Progenitor cell of endocrine pancreas (in vitro differentiated cells): ENCODE results near the gene CA10. TPM values are rescaled to one million over a fixed set of nuclear protein-coding genes. Genes with fewer than 3 reads are reported as not detected.
A peak's percentile ranks its signal among the peaks of the same experiment; 100 is the strongest.

Source experiments
- DNase-seq: peaks from one replicate; pipeline ENCODE4 v3.0.0; 2021; ENCODE audit warnings: low spot score; ENCODE audit not compliant: unreplicated experiment
- H3K27ac Mint-ChIP-seq: 2 replicates; pipeline ENCODE4 v1.8.0; 2021; ENCODE audit warnings: mild to moderate bottlenecking, moderate library complexity, mixed read lengths
- H3K27me3 Mint-ChIP-seq: 2 replicates; pipeline ENCODE4 v1.8.0; 2021; ENCODE audit warnings: mixed read lengths
- H3K36me3 Mint-ChIP-seq: 2 replicates; pipeline ENCODE4 v1.8.0; 2022; ENCODE audit warnings: mixed read lengths; ENCODE audit not compliant: insufficient read depth
- H3K4me1 Mint-ChIP-seq: 2 replicates; pipeline ENCODE4 v1.8.0; 2021; ENCODE audit warnings: low read depth, mixed read lengths
- H3K4me3 Mint-ChIP-seq: 2 replicates; pipeline ENCODE4 v1.8.0; 2021; ENCODE audit warnings: low read depth, mild to moderate bottlenecking, moderate library complexity, mixed read lengths
- H3K9me3 Mint-ChIP-seq: 2 replicates; pipeline ENCODE4 v1.8.0; 2021; ENCODE audit warnings: low read depth, mixed read lengths
- total RNA-seq: library from RNA; stranded (reverse); gene quantifications from 2 replicates; pipeline ENCODE4 v1.2.1, GENCODE V29; 2021
- TF ChIP-seq, protein P1 (sequence below): fragments of 200-600 bp; sonication (generic); IDR thresholded peaks from one replicate; pipeline ENCODE4 v1.5.0; 2021; ENCODE audit warnings: antibody characterized with exemption, mild to moderate bottlenecking; ENCODE audit not compliant: unreplicated experiment

The CA10 gene
- total RNA-seq, 1 donor from 2014 or later = 0.53 TPM

- Mint-ChIP-seq H3K27ac (no peak overlapping the region), H3K4me1 (no peaks in the 10 kb centered on the region), H3K36me3 (no peaks in the 10 kb centered on the region), H3K27me3 (no peaks in the 10 kb centered on the region), H3K9me3 (no peaks in the 10 kb centered on the region), H3K4me3 (no peak overlapping the region)
- no peak for DNase-seq
- TF ChIP-seq, protein P1, sequence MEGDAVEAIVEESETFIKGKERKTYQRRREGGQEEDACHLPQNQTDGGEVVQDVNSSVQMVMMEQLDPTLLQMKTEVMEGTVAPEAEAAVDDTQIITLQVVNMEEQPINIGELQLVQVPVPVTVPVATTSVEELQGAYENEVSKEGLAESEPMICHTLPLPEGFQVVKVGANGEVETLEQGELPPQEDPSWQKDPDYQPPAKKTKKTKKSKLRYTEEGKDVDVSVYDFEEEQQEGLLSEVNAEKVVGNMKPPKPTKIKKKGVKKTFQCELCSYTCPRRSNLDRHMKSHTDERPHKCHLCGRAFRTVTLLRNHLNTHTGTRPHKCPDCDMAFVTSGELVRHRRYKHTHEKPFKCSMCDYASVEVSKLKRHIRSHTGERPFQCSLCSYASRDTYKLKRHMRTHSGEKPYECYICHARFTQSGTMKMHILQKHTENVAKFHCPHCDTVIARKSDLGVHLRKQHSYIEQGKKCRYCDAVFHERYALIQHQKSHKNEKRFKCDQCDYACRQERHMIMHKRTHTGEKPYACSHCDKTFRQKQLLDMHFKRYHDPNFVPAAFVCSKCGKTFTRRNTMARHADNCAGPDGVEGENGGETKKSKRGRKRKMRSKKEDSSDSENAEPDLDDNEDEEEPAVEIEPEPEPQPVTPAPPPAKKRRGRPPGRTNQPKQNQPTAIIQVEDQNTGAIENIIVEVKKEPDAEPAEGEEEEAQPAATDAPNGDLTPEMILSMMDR = no peak
These were observed 562.6 kb downstream of the CA10 start for GRCh38 chr17:51595826-51596398.

GRCh38 chr17:51590071-51590656, 568.4 kb downstream of the CA10 start:
- no peak overlapping the region for H3K4me3 Mint-ChIP-seq
- peaks cover 9% of the 10 kb centered on the region for H3K9me3 Mint-ChIP-seq
- TF ChIP-seq, protein P1 = no peak
- DNase-seq = no peak
- H3K27me3 Mint-ChIP-seq = no peaks in the 10 kb centered on the region
- no peak overlapping the region for H3K27ac Mint-ChIP-seq
- H3K36me3 Mint-ChIP-seq = peaks cover 1% of the 10 kb centered on the region
- H3K4me1 Mint-ChIP-seq = no peaks in the 10 kb centered on the region

DNA sequence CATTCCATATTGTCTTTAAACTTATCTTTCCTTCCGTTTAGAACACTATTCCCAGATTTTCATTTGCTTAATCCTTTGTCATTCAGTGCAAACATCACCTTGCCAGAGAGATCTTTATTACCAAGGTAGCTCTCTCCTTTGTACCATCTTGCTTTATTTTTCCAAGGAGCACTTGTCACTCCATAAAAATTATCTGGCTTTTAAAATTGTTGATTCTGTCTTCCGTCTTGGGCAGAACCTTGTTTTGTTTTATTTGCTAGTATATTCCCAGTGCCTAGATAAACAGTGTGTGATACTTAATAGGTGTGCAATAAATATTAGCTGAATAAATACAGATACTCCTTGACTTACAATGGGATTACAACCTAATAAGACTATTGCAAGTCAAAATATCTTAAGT, 570.5 kb downstream of the CA10 start:
- H3K9me3 Mint-ChIP-seq = peaks cover 9% of the 10 kb centered on the region
- no peak overlapping the region for H3K27ac Mint-ChIP-seq
- H3K4me1 Mint-ChIP-seq = no peaks in the 10 kb centered on the region
- peaks cover 1% of the 10 kb centered on the region for H3K36me3 Mint-ChIP-seq
- H3K4me3 Mint-ChIP-seq = no peak overlapping the region
- no peak for DNase-seq
- H3K27me3 Mint-ChIP-seq = no peaks in the 10 kb centered on the region
- TF ChIP-seq, protein P1 = no peak

DNA sequence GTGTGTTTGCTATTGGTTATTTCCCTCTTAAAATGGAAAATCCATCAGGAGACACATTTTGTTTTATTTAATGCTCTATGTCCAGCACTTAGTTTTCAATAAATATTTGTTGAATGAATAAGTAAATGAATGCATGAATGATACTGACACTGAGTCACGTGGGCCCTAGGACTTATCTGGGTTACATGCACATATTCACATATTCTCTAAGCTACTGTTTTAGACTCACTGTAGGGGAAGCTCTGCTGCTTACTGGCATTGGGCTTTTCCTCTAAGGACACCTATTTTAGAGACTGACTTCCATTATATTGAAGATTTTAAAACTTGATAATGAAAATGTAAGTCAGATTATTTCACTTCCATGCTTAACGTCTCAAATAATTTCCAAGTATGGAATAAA, 571.0 kb downstream of the CA10 start:
- H3K4me1 Mint-ChIP-seq = no peaks in the 10 kb centered on the region
- TF ChIP-seq, protein P1 = no peak
- no peak overlapping the region for H3K27ac Mint-ChIP-seq
- H3K4me3 Mint-ChIP-seq = no peak overlapping the region
- peaks cover 1% of the 10 kb centered on the region for H3K36me3 Mint-ChIP-seq
- no peak for DNase-seq
- no peaks in the 10 kb centered on the region for H3K27me3 Mint-ChIP-seq
- peaks cover 9% of the 10 kb centered on the region for H3K9me3 Mint-ChIP-seq

DNA sequence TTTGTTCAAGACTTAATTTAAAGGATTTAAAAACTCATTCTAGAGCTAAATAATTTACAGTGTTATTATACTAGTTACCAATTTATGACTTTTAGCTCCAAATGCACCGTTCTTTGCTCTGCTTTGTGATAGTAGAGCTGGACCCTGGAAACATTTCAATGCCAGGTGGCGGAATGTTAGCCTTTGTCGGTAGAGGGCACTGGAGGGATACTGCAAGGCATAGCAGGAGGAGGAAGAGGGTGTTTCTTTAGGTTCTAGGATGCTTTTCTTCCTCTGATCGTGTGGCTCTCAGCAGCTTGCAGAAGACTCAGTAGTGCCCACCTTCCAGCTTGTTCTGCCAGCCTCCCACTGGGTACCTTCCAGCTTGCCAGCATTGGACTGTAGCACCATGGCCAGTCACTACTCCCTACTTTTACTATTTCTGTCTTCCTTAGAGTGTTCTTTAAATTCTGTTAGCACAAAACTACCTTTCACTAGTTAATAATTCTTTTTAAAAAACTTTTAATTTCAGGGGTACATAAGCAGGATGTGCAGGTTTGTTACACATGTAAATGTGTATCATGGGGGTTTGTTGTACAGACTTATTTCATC, 572.9 kb downstream of the CA10 start:
- Mint-ChIP-seq H3K9me3 (peaks cover 9% of the 10 kb centered on the region), H3K4me3 (no peak overlapping the region), H3K4me1 (no peaks in the 10 kb centered on the region), H3K36me3 (peaks cover 1% of the 10 kb centered on the region), H3K27me3 (no peaks in the 10 kb centered on the region), H3K27ac (no peak overlapping the region)
- DNase-seq = peak; percentile 16
- TF ChIP-seq, protein P1 = peak; percentile 68
